Measurements from ENCODE around the gene LIN9. TPM values are rescaled to one million over a fixed set of nuclear protein-coding genes. Genes with fewer than 3 reads are reported as not detected.

Gene LIN9
- total and polyA plus RNA-seq, 2 of the 8 experiments (the other 6 are each of a cell fraction or from before 2014, with no cell fraction given): 5.6 to 12.6 TPM

DNA sequence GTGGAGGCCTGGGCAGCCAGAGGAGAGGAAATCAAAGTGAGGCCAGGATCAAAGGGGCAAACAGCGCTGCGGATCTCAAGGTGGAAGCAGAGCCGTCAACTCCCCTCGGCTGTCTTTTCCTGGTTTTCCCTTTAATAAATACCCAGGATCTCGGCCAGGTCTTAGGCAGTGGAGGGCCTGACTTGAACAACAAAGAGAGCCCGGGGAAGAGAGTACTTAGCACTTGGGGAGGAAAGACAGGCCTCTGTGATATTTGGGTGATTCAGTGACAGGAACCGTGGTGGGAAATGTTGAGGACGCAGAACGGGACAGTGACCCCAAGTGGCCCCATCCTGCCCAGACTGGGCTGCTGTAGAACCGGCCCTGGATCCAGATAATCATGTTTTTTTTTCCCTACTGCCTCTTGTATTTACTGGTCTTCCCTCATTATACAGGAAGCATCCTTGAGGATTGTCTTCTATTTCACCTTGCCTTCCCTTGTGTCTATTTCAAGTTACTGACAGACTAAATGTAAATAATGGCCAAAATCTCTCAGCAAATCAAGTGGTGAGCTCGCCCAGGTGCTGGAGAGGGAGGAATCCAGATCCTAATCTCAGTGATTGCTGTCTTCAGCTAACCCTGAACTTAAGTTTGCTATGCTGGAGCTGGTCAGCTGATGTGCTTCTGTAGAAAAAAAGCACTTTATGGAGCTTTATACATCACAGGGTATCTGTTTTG is 88.3 kb downstream of the LIN9 start:
- no peak overlapping the region for H2AK5ac ChIP-seq (ENCODE audit: low read depth, low read length)
- no peak overlapping the region for H4K8ac ChIP-seq (ENCODE audit: extremely low read depth, insufficient read depth, low read length)
- no peak for DNase-seq (ENCODE audit: low read depth in 1 of 2, low spot score in 2 of 2)
- no peak overlapping the region for H3K18ac ChIP-seq (ENCODE audit: extremely low read depth, low read length)
- H3K79me1 ChIP-seq (ENCODE audit: low read depth, low read length): no peaks in the 10 kb centered on the region
- H4K5ac ChIP-seq (ENCODE audit: insufficient read length, low read depth, low read length): no peak overlapping the region
- peak overlapping the region; percentile 43; the same call in 1 of the 2 replicates for H2AFZ ChIP-seq (ENCODE audit: low read length)
- no peak overlapping the region for H2BK120ac ChIP-seq (replicated peaks; ENCODE audit: low read depth, low read length)
- no peaks in the 10 kb centered on the region for H3K9me3 ChIP-seq (ENCODE audit: insufficient read depth in 2 of 2, low read depth in 1 of 2, low read length in 1 of 2)
- H3K4me2 ChIP-seq (ENCODE audit: insufficient read depth in 1 of 2, low read depth in 2 of 2, low read length in 2 of 2): no peak overlapping the region
- H3K36me3 ChIP-seq (ENCODE audit: control insufficient read depth in 2 of 4, insufficient read depth in 4 of 4, low read length in 3 of 4): no peaks in the 10 kb centered on the region
- ChIA-PET POLR2A (ENCODE audit: partially characterized antibody) (no interaction called here), CTCF (ENCODE audit: partially characterized antibody) (interaction anchor here (0.8 to 10.5 kb wide), 3 partner anchors 9 to 39 kb away, joined by 3 to 103 read pairs (median 4); no protein-coding TSS in a partner anchor)
- peaks cover 0 to 22% (median 18%) of the 10 kb centered on the region in 4 experiments; a peak in 6 of 7 replicates for H3K27me3 ChIP-seq (replicated peaks in 1 of 4; ENCODE audit: control insufficient read depth in 3 of 4, extremely low read depth in 1 of 4, insufficient read depth in 3 of 4, low read length in 3 of 4)
- no peaks in the 10 kb centered on the region for H3K79me2 ChIP-seq (ENCODE audit: control insufficient read depth in 1 of 2, insufficient read depth in 2 of 2, low read length in 2 of 2)
- no peak overlapping the region for H3K4ac ChIP-seq (replicated peaks; ENCODE audit: insufficient read length, low read depth, low read length)
- H4K91ac ChIP-seq (replicated peaks; ENCODE audit: insufficient read length, low read length): no peak overlapping the region
- no peak overlapping the region; a peak in 1 of 7 replicates for H3K9ac ChIP-seq (replicated peaks in 1 of 4; ENCODE audit: extremely low read depth in 1 of 4, low read depth in 3 of 4, low read length in 3 of 4)
- H2BK15ac ChIP-seq (ENCODE audit: low read length): no peak overlapping the region
- peak; percentile 28 for FAIRE-seq
- no peak overlapping the region for H3K23ac ChIP-seq (ENCODE audit: insufficient read length)
- H3K14ac ChIP-seq (ENCODE audit: insufficient read length): no peak overlapping the region
- no peaks in the 10 kb centered on the region for H4K20me1 ChIP-seq (replicated peaks in 1 of 2; ENCODE audit: control insufficient read depth in 1 of 2, insufficient read depth in 2 of 2, low read length in 2 of 2)
- H2BK5ac ChIP-seq (ENCODE audit: low read depth, low read length): no peak overlapping the region
- H3K27ac ChIP-seq (ENCODE audit: low read depth, low read length): no peak overlapping the region
- H3K4me1 ChIP-seq (replicated peaks in 1 of 4; ENCODE audit: control insufficient read depth in 3 of 4, insufficient read depth in 4 of 4, low read length in 3 of 4): peaks cover 0 to 7% (median 0%) of the 10 kb centered on the region in 4 experiments; a peak in 3 of 7 replicates
- no peak overlapping the region for H2BK20ac ChIP-seq (ENCODE audit: low read length)
- 56% methylated on average over 11 of the region's 11 CpGs; no CpG with 5 or more reads in 1 of the 2 experiments for WGBS, 2 experiments (ENCODE audit: extremely low coverage in 1 of 2, insufficient coverage in 1 of 2, insufficient read length in 1 of 2, insufficient replicate concordance in 2 of 2, low coverage in 1 of 2, low lambda C conversion rate in 2 of 2, missing lambda C conversion rate in 1 of 2)
- H3K4me3 ChIP-seq (ENCODE audit: extremely low read depth in 1 of 4, insufficient read depth in 2 of 4, low read depth in 3 of 4, low read length in 4 of 4): no peak overlapping the region
- no peak overlapping the region for H3K56ac ChIP-seq (replicated peaks; ENCODE audit: insufficient read length, low read depth, low read length)
- peaks cover 6% of the 10 kb centered on the region; the same call in 1 of the 2 replicates for H3K23me2 ChIP-seq (ENCODE audit: low read depth, low read length)
- no peak overlapping the region for H2BK12ac ChIP-seq (ENCODE audit: low read depth, low read length)
- TF ChIP-seq CBX5 (IDR thresholded peaks at IDR 0.05; ENCODE audit: low read depth, low read length) (no peak), CEBPB (IDR thresholded peaks at IDR 0.05; ENCODE audit: low read depth, low read length) (no peak), BCL11A (IDR thresholded peaks at IDR 0.05; ENCODE audit: low read depth in 2 of 2, low read length in 2 of 2) (no peak), JUN (IDR thresholded peaks at IDR 0.05; ENCODE audit: low read depth, low read length) (no peak), RAD21 (IDR thresholded peaks at IDR 0.05 in 1 of 2, conservative IDR thresholded peaks at IDR 0.05 in 1 of 2; ENCODE audit: low read depth in 2 of 2, low read length in 2 of 2) (peak; percentile 15 to 37; a peak in 2 of 4 replicates)
- TF ChIP-seq, protein P1, sequence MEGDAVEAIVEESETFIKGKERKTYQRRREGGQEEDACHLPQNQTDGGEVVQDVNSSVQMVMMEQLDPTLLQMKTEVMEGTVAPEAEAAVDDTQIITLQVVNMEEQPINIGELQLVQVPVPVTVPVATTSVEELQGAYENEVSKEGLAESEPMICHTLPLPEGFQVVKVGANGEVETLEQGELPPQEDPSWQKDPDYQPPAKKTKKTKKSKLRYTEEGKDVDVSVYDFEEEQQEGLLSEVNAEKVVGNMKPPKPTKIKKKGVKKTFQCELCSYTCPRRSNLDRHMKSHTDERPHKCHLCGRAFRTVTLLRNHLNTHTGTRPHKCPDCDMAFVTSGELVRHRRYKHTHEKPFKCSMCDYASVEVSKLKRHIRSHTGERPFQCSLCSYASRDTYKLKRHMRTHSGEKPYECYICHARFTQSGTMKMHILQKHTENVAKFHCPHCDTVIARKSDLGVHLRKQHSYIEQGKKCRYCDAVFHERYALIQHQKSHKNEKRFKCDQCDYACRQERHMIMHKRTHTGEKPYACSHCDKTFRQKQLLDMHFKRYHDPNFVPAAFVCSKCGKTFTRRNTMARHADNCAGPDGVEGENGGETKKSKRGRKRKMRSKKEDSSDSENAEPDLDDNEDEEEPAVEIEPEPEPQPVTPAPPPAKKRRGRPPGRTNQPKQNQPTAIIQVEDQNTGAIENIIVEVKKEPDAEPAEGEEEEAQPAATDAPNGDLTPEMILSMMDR (IDR thresholded peaks at IDR 0.05; ENCODE audit: control extremely low read depth in 1 of 3, insufficient read depth in 1 of 3, low read depth in 1 of 3, low read length in 3 of 3): peak; percentile 24 to 26 (median 25); a peak in 3 of 4 replicates
- TF ChIP-seq, protein P2, sequence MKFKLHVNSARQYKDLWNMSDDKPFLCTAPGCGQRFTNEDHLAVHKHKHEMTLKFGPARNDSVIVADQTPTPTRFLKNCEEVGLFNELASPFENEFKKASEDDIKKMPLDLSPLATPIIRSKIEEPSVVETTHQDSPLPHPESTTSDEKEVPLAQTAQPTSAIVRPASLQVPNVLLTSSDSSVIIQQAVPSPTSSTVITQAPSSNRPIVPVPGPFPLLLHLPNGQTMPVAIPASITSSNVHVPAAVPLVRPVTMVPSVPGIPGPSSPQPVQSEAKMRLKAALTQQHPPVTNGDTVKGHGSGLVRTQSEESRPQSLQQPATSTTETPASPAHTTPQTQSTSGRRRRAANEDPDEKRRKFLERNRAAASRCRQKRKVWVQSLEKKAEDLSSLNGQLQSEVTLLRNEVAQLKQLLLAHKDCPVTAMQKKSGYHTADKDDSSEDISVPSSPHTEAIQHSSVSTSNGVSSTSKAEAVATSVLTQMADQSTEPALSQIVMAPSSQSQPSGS (IDR thresholded peaks at IDR 0.05; ENCODE audit: low read length): no peak

Data from H1 (cell line).